ENCODE measurements around the gene SLC39A11.

DNA sequence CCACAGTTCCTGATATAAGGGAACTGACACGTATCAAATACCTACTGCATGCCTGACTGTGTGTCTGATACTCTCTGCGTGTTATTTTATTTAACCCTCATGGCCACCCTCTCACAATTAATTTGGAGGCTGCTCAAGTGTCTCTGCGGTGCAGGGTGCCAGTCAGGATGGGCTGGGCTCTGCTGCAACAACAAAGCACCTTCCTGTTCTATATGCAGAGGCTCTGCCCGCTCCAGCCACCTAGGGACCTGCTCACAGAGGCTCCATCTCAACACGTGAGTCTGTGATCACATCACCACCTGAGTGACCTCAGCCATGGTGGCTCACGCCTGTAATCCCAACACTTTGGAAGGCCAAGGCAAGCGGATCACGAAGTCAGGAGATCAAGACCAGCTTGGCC is 87.1 kb downstream of the SLC39A11 start:
- TF ChIP-seq, protein P1, sequence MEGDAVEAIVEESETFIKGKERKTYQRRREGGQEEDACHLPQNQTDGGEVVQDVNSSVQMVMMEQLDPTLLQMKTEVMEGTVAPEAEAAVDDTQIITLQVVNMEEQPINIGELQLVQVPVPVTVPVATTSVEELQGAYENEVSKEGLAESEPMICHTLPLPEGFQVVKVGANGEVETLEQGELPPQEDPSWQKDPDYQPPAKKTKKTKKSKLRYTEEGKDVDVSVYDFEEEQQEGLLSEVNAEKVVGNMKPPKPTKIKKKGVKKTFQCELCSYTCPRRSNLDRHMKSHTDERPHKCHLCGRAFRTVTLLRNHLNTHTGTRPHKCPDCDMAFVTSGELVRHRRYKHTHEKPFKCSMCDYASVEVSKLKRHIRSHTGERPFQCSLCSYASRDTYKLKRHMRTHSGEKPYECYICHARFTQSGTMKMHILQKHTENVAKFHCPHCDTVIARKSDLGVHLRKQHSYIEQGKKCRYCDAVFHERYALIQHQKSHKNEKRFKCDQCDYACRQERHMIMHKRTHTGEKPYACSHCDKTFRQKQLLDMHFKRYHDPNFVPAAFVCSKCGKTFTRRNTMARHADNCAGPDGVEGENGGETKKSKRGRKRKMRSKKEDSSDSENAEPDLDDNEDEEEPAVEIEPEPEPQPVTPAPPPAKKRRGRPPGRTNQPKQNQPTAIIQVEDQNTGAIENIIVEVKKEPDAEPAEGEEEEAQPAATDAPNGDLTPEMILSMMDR (IDR thresholded peaks at IDR 0.05), result no peak
- TF ChIP-seq POLR2A (IDR thresholded peaks at IDR 0.05), result no peak

Data from testis (tissue), 2 donors.